IPS DF 4.7 (cell line): ENCODE results near the gene COL5A1.

ENCODE experiments used
- DNase-seq: peaks from one replicate; pipeline ENCODE4 v3.0.0-alpha.2; 2013; ENCODE audit warnings: low spot score; ENCODE audit errors: extremely low read depth

COL5A1 gene

GRCh38 chr9:134832471-134832870 is 190.9 kb downstream of the COL5A1 start:
- no peak for DNase-seq

GRCh38 chr9:134833294-134833880 is 191.8 kb downstream of the COL5A1 start:
- DNase-seq: no peak

GRCh38 chr9:134834217-134834956 is 192.8 kb downstream of the COL5A1 start:
- DNase-seq: no peak

- DNase-seq: no peak
Measured at GRCh38 chr9:134834957-134835419, 193.4 kb downstream of the COL5A1 start.

GRCh38 chr9:134835448-134835847 is 193.8 kb downstream of the COL5A1 start:
- no peak for DNase-seq

GRCh38 chr9:134835987-134836386 is 194.4 kb downstream of the COL5A1 start:
- DNase-seq: no peak

GRCh38 chr9:134836406-134836970 is 194.9 kb downstream of the COL5A1 start:
- no peak for DNase-seq

GRCh38 chr9:134837529-134837928 is 195.9 kb downstream of the COL5A1 start:
- DNase-seq: no peak

GRCh38 chr9:134838651-134839454 is 197.2 kb downstream of the COL5A1 start:
- DNase-seq: no peak

GRCh38 chr9:134839455-134840125 is 198.0 kb downstream of the COL5A1 start:
- no peak for DNase-seq

GRCh38 chr9:134840511-134840910 is 198.9 kb downstream of the COL5A1 start:
- DNase-seq: no peak

- DNase-seq: no peak
Measured at GRCh38 chr9:134841180-134841904, 199.7 kb downstream of the COL5A1 start.

GRCh38 chr9:134842321-134842720 is 200.7 kb downstream of the COL5A1 start:
- no peak for DNase-seq

GRCh38 chr9:134843740-134844139 is 202.1 kb downstream of the COL5A1 start:
- DNase-seq: no peak

- no peak for DNase-seq
Measured at GRCh38 chr9:134844821-134845220, 203.2 kb downstream of the COL5A1 start.

- no peak for DNase-seq
Measured at GRCh38 chr9:134846187-134846586, 204.6 kb downstream of the COL5A1 start.

- no peak for DNase-seq
Measured at GRCh38 chr9:134846699-134847098, 205.1 kb downstream of the COL5A1 start.

GRCh38 chr9:134847138-134847537 is 205.5 kb downstream of the COL5A1 start:
- DNase-seq: no peak

- no peak for DNase-seq
Measured at GRCh38 chr9:134847752-134848432, 206.3 kb downstream of the COL5A1 start.

GRCh38 chr9:134848504-134848903 is 206.9 kb downstream of the COL5A1 start:
- no peak for DNase-seq
